Adrenal gland (tissue), 12 donors: ENCODE measurements around the gene KLK2. TPM values are rescaled to one million over a fixed set of nuclear protein-coding genes. Genes with fewer than 3 reads are reported as not detected.

Experiments used
- DNase-seq, 7 donors: peaks; one replicate each; pipeline ENCODE4 v3.0.0-alpha.2; 2019 to 2020
- H3K27ac ChIP-seq, 5 donors: fragments of 200-600 bp; sonication (generic) in 4 of 5; 1 replicate in 3 of 5; 2 replicates in 2 of 5; pipeline versions ENCODE4 v1.5.1 to v1.8.0; 2016 to 2020; ENCODE audit warnings: mild to moderate bottlenecking in 1 of 5
- H3K27me3 ChIP-seq: fragments of 200-600 bp; 2 replicates; pipeline ENCODE4 v1.8.0; 2021
- H3K36me3 ChIP-seq, 2 donors: fragments of 200-600 bp; replicated peaks in 1 of 2; 1 replicate in 1 of 2; 2 replicates in 1 of 2; pipeline versions ENCODE4 v1.5.1 to v1.8.0; 2018 to 2022
- H3K4me1 ChIP-seq, 2 donors: fragments of 200-600 bp; replicated peaks in 1 of 2; 1 replicate in 1 of 2; 2 replicates in 1 of 2; pipeline versions ENCODE4 v1.5.1 to v1.8.0; 2018 to 2021
- H3K4me3 ChIP-seq, 4 donors: fragments of 200-600 bp; sonication (generic) in 3 of 4; one replicate each; pipeline ENCODE4 v1.5.1; 2016 to 2018
- H3K9me3 ChIP-seq, 3 donors: fragments of 200-600 bp; sonication (generic) in 1 of 3; replicated peaks in 1 of 3; 1 replicate in 2 of 3; 2 replicates in 1 of 3; pipeline versions ENCODE4 v1.5.1 to v1.8.0; 2016 to 2021
- POLR2A ChIP-seq, 2 donors: fragments of 450-650 bp; IDR thresholded peaks; one replicate each; pipeline ENCODE4 v1.6.1; 2017; ENCODE audit warnings: antibody characterized with exemption in 2 of 2, mild to moderate bottlenecking in 2 of 2, moderate library complexity in 1 of 2
- WGBS, 4 donors: extraction: QIAGEN DNeasy Blood & Tissue Kit in 2 of 4; methylation state at CpG; one replicate each; pipeline versions ENCODE4 v1.1.5 to v1.1.7; 2013 to 2017; 5-methylcytosine and 5-hydroxymethylcytosine counted together
- intact Hi-C, 2 donors: fragments of 100-400 bp; cut with DNase I; formaldehyde crosslinking; loops; one replicate each; pipeline versions ENCODE4 v1.14.1 to v1.15.0; 2022 to 2023
- polyA plus RNA-seq, 3 donors: library from polyadenylated mRNA; stranded (reverse); fragments of 200-250 nt in 2 of 3; fragments of 350-450 nt in 1 of 3; fragmentation: Illumina TruSeq in 1 of 3; extraction: RNeasy Lipid Tissue Mini Kit (QIAGEN cat#74804) in 1 of 3; gene quantifications; one replicate each; pipeline ENCODE4 v1.2.3, GENCODE V29; 2013 to 2014
- total RNA-seq, 9 donors: library from RNA; depleted of rRNA in 4 of 9; stranded (reverse); fragments of >200 nt in 4 of 9; fragments of 120-200 nt in 1 of 9; fragmentation: NEBNext Ultra II Directional in 1 of 9; extraction: Animal tissue kit (Norgen Biotek cat#: 25700) in 1 of 9; gene quantifications; one replicate each; pipeline versions ENCODE4 v1.1.0 to v1.2.4, GENCODE V29; 2013 to 2023
- TF ChIP-seq, protein P1 (sequence below), 6 experiments: fragments of 450-650 bp in 4 of 6; fragments of 200-600 bp in 2 of 6; sonication (generic) in 1 of 6; IDR thresholded peaks; 1 replicate in 5 of 6; 2 replicates in 1 of 6; pipeline versions ENCODE4 v1.5.1 to v1.8.0; 2016 to 2021; ENCODE audit warnings: antibody characterized with exemption in 6 of 6, mild to moderate bottlenecking in 2 of 6, moderate library complexity in 1 of 6
- donor health status: healthy with polysubstance abuse.
- donor health status: Bipolar disorder and iron deficiency.
- donor health status: DM: yes; HTN: yes; CAD: no.
- donor health status: DM: no; HTN: no; CAD: no.
- donor health status: DM: no; HTN: no; CAD: no.
- donor health status: DM: yes; HTN: yes; CAD: no.

The KLK2 gene
- total and polyA plus RNA-seq, 12 donors = 0.20 to 0.61 TPM; not detected in 10

GRCh38 chr19:50851620-50852019 lies 21.6 kb upstream of the KLK2 start:
- TF ChIP-seq POLR2A (IDR thresholded peaks at IDR 0.05) = no peak
- TF ChIP-seq, protein P1, sequence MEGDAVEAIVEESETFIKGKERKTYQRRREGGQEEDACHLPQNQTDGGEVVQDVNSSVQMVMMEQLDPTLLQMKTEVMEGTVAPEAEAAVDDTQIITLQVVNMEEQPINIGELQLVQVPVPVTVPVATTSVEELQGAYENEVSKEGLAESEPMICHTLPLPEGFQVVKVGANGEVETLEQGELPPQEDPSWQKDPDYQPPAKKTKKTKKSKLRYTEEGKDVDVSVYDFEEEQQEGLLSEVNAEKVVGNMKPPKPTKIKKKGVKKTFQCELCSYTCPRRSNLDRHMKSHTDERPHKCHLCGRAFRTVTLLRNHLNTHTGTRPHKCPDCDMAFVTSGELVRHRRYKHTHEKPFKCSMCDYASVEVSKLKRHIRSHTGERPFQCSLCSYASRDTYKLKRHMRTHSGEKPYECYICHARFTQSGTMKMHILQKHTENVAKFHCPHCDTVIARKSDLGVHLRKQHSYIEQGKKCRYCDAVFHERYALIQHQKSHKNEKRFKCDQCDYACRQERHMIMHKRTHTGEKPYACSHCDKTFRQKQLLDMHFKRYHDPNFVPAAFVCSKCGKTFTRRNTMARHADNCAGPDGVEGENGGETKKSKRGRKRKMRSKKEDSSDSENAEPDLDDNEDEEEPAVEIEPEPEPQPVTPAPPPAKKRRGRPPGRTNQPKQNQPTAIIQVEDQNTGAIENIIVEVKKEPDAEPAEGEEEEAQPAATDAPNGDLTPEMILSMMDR (IDR thresholded peaks at IDR 0.05) = no peak
- no peak overlapping the region for H3K27ac ChIP-seq
- DNase-seq = no peak
- no peak overlapping the region for H3K4me3 ChIP-seq
- H3K9me3 ChIP-seq = no peaks in the 10 kb centered on the region
- no peaks in the 10 kb centered on the region for H3K36me3 ChIP-seq
- H3K4me1 ChIP-seq = no peaks in the 10 kb centered on the region
- H3K27me3 ChIP-seq = no peaks in the 10 kb centered on the region
- intact Hi-C loops = no loop called here
- 74 to 89% (median 79%) methylated on average over 3 to 4 of the region's 4 CpGs for WGBS, 4 donors

- Histone ChIP-seq H3K4me3 (no peak within 1 kb of the TSS), H3K9me3 (no peaks in the 10 kb centered on the region), H3K36me3 (no peaks in the 10 kb centered on the region), H3K27ac (no peak within 1 kb of the TSS), H3K27me3 (no peaks in the 10 kb centered on the region), H3K4me1 (no peaks in the 10 kb centered on the region)
- no peak for DNase-seq
- intact Hi-C loops = no loop called here
- TF ChIP-seq, protein P1 (IDR thresholded peaks at IDR 0.05) = no peak
- no peak for TF ChIP-seq POLR2A (IDR thresholded peaks at IDR 0.05)
- WGBS, 4 donors = 71 to 81% (median 74%) methylated on average over 3 to 9 of the region's 9 CpGs
Observed at GRCh38 chr19:50854636-50855410, 18.4 kb upstream of the KLK2 start, which contains the start of gene KLK3. TSS of gene KLK3 (plus strand) at chr19:50854915. CDS start at chr19:50854956, 41 bp downstream.

DNA sequence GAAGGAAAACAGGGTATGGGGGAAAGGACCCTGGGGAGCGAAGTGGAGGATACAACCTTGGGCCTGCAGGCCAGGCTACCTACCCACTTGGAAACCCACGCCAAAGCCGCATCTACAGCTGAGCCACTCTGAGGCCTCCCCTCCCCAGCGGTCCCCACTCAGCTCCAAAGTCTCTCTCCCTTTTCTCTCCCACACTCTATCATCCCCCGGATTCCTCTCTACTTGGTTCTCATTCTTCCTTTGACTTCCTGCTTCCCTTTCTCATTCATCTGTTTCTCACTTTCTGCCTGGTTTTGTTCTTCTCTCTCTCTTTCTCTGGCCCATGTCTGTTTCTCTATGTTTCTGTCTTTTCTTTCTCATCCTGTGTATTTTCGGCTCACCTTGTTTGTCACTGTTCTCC lies 15.9 kb upstream of the KLK2 start:
- intact Hi-C loops = no loop called here
- Histone ChIP-seq H3K4me3 (no peak overlapping the region), H3K9me3 (no peaks in the 10 kb centered on the region), H3K27ac (no peak overlapping the region), H3K4me1 (no peaks in the 10 kb centered on the region), H3K36me3 (no peaks in the 10 kb centered on the region), H3K27me3 (no peaks in the 10 kb centered on the region)
- TF ChIP-seq POLR2A (IDR thresholded peaks at IDR 0.05) = no peak
- TF ChIP-seq, protein P1 (IDR thresholded peaks at IDR 0.05) = no peak
- DNase-seq = no peak
- 66 to 78% (median 73%) methylated on average over 6 of the region's 6 CpGs for WGBS, 4 donors

DNA sequence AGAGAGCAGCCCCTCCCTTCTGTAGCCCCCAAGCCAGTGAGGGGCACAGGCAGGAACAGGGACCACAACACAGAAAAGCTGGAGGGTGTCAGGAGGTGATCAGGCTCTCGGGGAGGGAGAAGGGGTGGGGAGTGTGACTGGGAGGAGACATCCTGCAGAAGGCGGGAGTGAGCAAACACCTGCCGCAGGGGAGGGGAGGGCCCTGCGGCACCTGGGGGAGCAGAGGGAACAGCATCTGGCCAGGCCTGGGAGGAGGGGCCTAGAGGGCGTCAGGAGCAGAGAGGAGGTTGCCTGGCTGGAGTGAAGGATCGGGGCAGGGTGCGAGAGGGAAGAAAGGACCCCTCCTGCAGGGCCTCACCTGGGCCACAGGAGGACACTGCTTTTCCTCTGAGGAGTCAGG lies 14.4 kb upstream of the KLK2 start:
- 34 to 60% (median 52%) methylated on average over 7 of the region's 7 CpGs for WGBS, 4 donors
- no peaks in the 10 kb centered on the region for H3K9me3 ChIP-seq
- TF ChIP-seq POLR2A (IDR thresholded peaks at IDR 0.05) = no peak
- TF ChIP-seq, protein P1 (IDR thresholded peaks at IDR 0.05) = no peak
- H3K27me3 ChIP-seq = no peaks in the 10 kb centered on the region
- no peaks in the 10 kb centered on the region for H3K4me1 ChIP-seq
- intact Hi-C loops = no loop called here
- no peaks in the 10 kb centered on the region for H3K36me3 ChIP-seq
- no peak overlapping the region for H3K27ac ChIP-seq
- no peak for DNase-seq
- H3K4me3 ChIP-seq = no peak overlapping the region
